Vagina (tissue), 2 donors: ENCODE data around the gene GRIK5. TPM values are rescaled to one million over a fixed set of nuclear protein-coding genes. Genes with fewer than 3 reads are reported as not detected.

Source experiments
- DNase-seq, 2 donors: peaks; one replicate each; pipeline ENCODE4 v3.0.0-alpha.2; 2017; ENCODE audit errors: extremely low spot score in 2 of 2
- H3K27ac ChIP-seq: fragments of 200-600 bp; sonication (generic); one replicate; pipeline ENCODE4 v1.5.1; 2019
- H3K27me3 ChIP-seq: fragments of 200-600 bp; sonication (generic); one replicate; pipeline ENCODE4 v1.5.1; 2019
- H3K36me3 ChIP-seq, 2 donors: fragments of 200-600 bp; sonication (generic); one replicate each; pipeline ENCODE4 v1.5.1; 2017 to 2019
- H3K4me1 ChIP-seq: fragments of 200-600 bp; sonication (generic); one replicate; pipeline ENCODE4 v1.5.1; 2019
- H3K4me3 ChIP-seq, 2 donors: fragments of 200-600 bp; sonication (generic); 1 replicate in 1 of 2; 2 replicates in 1 of 2; pipeline ENCODE4 v1.5.1; 2016 to 2019
- H3K9me3 ChIP-seq: fragments of 200-600 bp; sonication (generic); one replicate; pipeline ENCODE4 v1.5.1; 2019
- CTCF ChIP-seq, 3 experiments: fragments of 450-650 bp in 2 of 3; fragments of 200-600 bp in 1 of 3; sonication (generic) in 1 of 3; IDR thresholded peaks; one replicate each; pipeline ENCODE4 v1.5.1; 2017 to 2019; ENCODE audit warnings: antibody characterized with exemption in 3 of 3, mild to moderate bottlenecking in 2 of 3, moderate library complexity in 2 of 3
- POLR2A ChIP-seq, 2 donors: fragments of 450-650 bp; IDR thresholded peaks; one replicate each; pipeline ENCODE4 v1.6.1; 2017; ENCODE audit warnings: antibody characterized with exemption in 2 of 2, mild to moderate bottlenecking in 2 of 2, moderate library complexity in 2 of 2
- POLR2AphosphoS5 ChIP-seq, 2 donors: sonication (generic); formaldehyde crosslinking; IDR thresholded peaks; one replicate each; pipeline ENCODE4 v1.9.0; 2017; ENCODE audit warnings: antibody characterized with exemption in 2 of 2, mild to moderate bottlenecking in 2 of 2, low read depth in 1 of 2; ENCODE audit not compliant: insufficient read depth in 1 of 2
- intact Hi-C: fragments of 100-400 bp; cut with DNase I; formaldehyde crosslinking; loops from one replicate; pipeline ENCODE4 v1.15.1; 2023
- total RNA-seq: library from RNA; depleted of rRNA; stranded (reverse); fragments of >200 nt; gene quantifications from one replicate; pipeline ENCODE4 v1.2.3, GENCODE V29; 2016

GRIK5 gene
- total RNA-seq, 1 donor from 2014 or later = 2.5 TPM

GRCh38 chr19:41991025-41991424, 79.0 kb downstream of the GRIK5 start:
- Histone ChIP-seq H3K9me3 (no peaks in the 10 kb centered on the region), H3K4me1 (peaks cover 10% of the 10 kb centered on the region), H3K27ac (no peak overlapping the region), H3K4me3 (no peak overlapping the region), H3K36me3 (no peaks in the 10 kb centered on the region), H3K27me3 (peaks cover 7% of the 10 kb centered on the region)
- no peak for DNase-seq
- intact Hi-C loops = no loop called here
- no peak for TF ChIP-seq POLR2AphosphoS5 (IDR thresholded peaks at IDR 0.05; ENCODE audit: insufficient read depth in 1 of 2, low read depth in 1 of 2)
- TF ChIP-seq CTCF (IDR thresholded peaks at IDR 0.05) = no peak
- no peak for TF ChIP-seq POLR2A (IDR thresholded peaks at IDR 0.05)

GRCh38 chr19:41990615-41991014, 79.4 kb downstream of the GRIK5 start:
- Histone ChIP-seq H3K4me1 (peaks cover 10% of the 10 kb centered on the region), H3K27me3 (peaks cover 7% of the 10 kb centered on the region), H3K9me3 (no peaks in the 10 kb centered on the region), H3K27ac (no peak overlapping the region), H3K4me3 (no peak overlapping the region), H3K36me3 (no peaks in the 10 kb centered on the region)
- intact Hi-C loops = no loop called here
- no peak for DNase-seq
- TF ChIP-seq CTCF (IDR thresholded peaks at IDR 0.05) = no peak

- H3K4me1 ChIP-seq = peaks cover 10% of the 10 kb centered on the region
- no peaks in the 10 kb centered on the region for H3K9me3 ChIP-seq
- H3K4me3 ChIP-seq = no peak overlapping the region
- intact Hi-C loops = no loop called here
- H3K27ac ChIP-seq = no peak overlapping the region
- H3K27me3 ChIP-seq = peaks cover 7% of the 10 kb centered on the region
- no peaks in the 10 kb centered on the region for H3K36me3 ChIP-seq
- no peak for DNase-seq
- no peak for TF ChIP-seq CTCF (IDR thresholded peaks at IDR 0.05)
- no peak for TF ChIP-seq POLR2AphosphoS5 (IDR thresholded peaks at IDR 0.05; ENCODE audit: insufficient read depth in 1 of 2, low read depth in 1 of 2)
- no peak for TF ChIP-seq POLR2A (IDR thresholded peaks at IDR 0.05)
Measured at GRCh38 chr19:41990028-41990427, 80.0 kb downstream of the GRIK5 start.

- no peaks in the 10 kb centered on the region for H3K36me3 ChIP-seq
- H3K9me3 ChIP-seq = no peaks in the 10 kb centered on the region
- intact Hi-C loops = no loop called here
- TF ChIP-seq CTCF (IDR thresholded peaks at IDR 0.05) (no peak), POLR2AphosphoS5 (IDR thresholded peaks at IDR 0.05; ENCODE audit: insufficient read depth in 1 of 2, low read depth in 1 of 2) (no peak), POLR2A (IDR thresholded peaks at IDR 0.05) (no peak)
- peaks cover 5% of the 10 kb centered on the region for H3K4me1 ChIP-seq
- H3K4me3 ChIP-seq = no peak overlapping the region
- peaks cover 4% of the 10 kb centered on the region for H3K27me3 ChIP-seq
- no peak for DNase-seq
- no peak overlapping the region for H3K27ac ChIP-seq
Measured at GRCh38 chr19:41988947-41989346, 81.1 kb downstream of the GRIK5 start.

- Histone ChIP-seq H3K27ac (no peak overlapping the region), H3K9me3 (no peaks in the 10 kb centered on the region)
Measured at GRCh38 chr19:41987141-41987860, 82.7 kb downstream of the GRIK5 start.

More at GRCh38 chr19:41987141-41987860, 82.7 kb downstream of the GRIK5 start:
- DNase-seq = no peak
- intact Hi-C loops = no loop called here
- Histone ChIP-seq H3K4me3 (no peak overlapping the region), H3K27me3 (no peaks in the 10 kb centered on the region), H3K36me3 (no peaks in the 10 kb centered on the region), H3K4me1 (no peaks in the 10 kb centered on the region)
- TF ChIP-seq POLR2A (IDR thresholded peaks at IDR 0.05) (no peak), CTCF (IDR thresholded peaks at IDR 0.05) (no peak), POLR2AphosphoS5 (IDR thresholded peaks at IDR 0.05; ENCODE audit: insufficient read depth in 1 of 2, low read depth in 1 of 2) (no peak)
